Cardiac muscle cell (in vitro differentiated cells and primary cell): ENCODE measurements around the gene B4GALT1. TPM values are rescaled to one million over a fixed set of nuclear protein-coding genes. Genes with fewer than 3 reads are reported as not detected.
A peak's percentile ranks its signal among the peaks of the same experiment; 100 is the strongest.

ENCODE experiments used
- DNase-seq, 2 donors: peaks; one replicate each; pipeline versions ENCODE4 v3.0.0 to v3.0.0-alpha.2; 2010 to 2017; ENCODE audit warnings: low read depth in 1 of 2, low spot score in 1 of 2
- H3K27ac ChIP-seq: fragments of 200-600 bp; sonication (generic); 2 replicates; pipeline ENCODE4 v1.5.1; 2016
- H3K27me3 ChIP-seq: fragments of 200-600 bp; sonication (generic); 2 replicates; pipeline ENCODE4 v1.6.0; 2016; ENCODE audit warnings: control low read depth
- H3K36me3 ChIP-seq: fragments of 200-600 bp; sonication (generic); 2 replicates; pipeline ENCODE4 v1.5.1; 2016; ENCODE audit warnings: control low read depth
- H3K4me1 ChIP-seq: fragments of 200-600 bp; sonication (generic); 2 replicates; pipeline ENCODE4 v1.8.1; 2017; ENCODE audit warnings: low read depth, mild to moderate bottlenecking, mixed run types
- H3K4me3 ChIP-seq: fragments of 200-600 bp; sonication (generic); 2 replicates; pipeline ENCODE4 v1.5.1; 2016; ENCODE audit warnings: mild to moderate bottlenecking
- H3K9me3 ChIP-seq: fragments of 200-600 bp; sonication (generic); 2 replicates; pipeline ENCODE4 v1.5.1; 2017; ENCODE audit warnings: low read depth, mild to moderate bottlenecking, control low read depth
- polyA plus RNA-seq: library from polyadenylated mRNA; unstranded; fragments of >200 nt; fragmentation: Nextera tagmentation; extraction: Ambion mirVana; gene quantifications from 2 replicates; pipeline ENCODE4 v1.2.1, GENCODE V29; 2016
- total RNA-seq: library from RNA; depleted of rRNA; stranded (reverse); fragments of >200 nt; gene quantifications from 2 replicates; pipeline ENCODE4 v1.2.3, GENCODE V29; 2016
- TF ChIP-seq, protein P1 (sequence below): IDR thresholded peaks from 2 replicates; pipeline ENCODE4 v1.5.1; 2012; ENCODE audit warnings: low read depth, mild to moderate bottlenecking, low read length

B4GALT1 gene
- total and polyA plus RNA-seq, 2 experiments from 2014 or later, result 22.1 to 33.6 TPM

- peak overlapping the region; percentile 31 for H3K27ac ChIP-seq
- H3K4me3 ChIP-seq, result no peak overlapping the region
Measured at GRCh38 chr9:33172256-33173238, 5.4 kb upstream of the B4GALT1 start.

GRCh38 chr9:33170464-33171415 is 3.6 kb upstream of the B4GALT1 start:
- Histone ChIP-seq H3K27me3 (no peaks in the 10 kb centered on the region), H3K4me1 (peaks cover 19% of the 10 kb centered on the region), H3K27ac (no peak overlapping the region), H3K36me3 (no peaks in the 10 kb centered on the region), H3K9me3 (no peaks in the 10 kb centered on the region), H3K4me3 (no peak overlapping the region)
- DNase-seq, result peak in 1 of 2 donors; percentile 45
- TF ChIP-seq, protein P1, sequence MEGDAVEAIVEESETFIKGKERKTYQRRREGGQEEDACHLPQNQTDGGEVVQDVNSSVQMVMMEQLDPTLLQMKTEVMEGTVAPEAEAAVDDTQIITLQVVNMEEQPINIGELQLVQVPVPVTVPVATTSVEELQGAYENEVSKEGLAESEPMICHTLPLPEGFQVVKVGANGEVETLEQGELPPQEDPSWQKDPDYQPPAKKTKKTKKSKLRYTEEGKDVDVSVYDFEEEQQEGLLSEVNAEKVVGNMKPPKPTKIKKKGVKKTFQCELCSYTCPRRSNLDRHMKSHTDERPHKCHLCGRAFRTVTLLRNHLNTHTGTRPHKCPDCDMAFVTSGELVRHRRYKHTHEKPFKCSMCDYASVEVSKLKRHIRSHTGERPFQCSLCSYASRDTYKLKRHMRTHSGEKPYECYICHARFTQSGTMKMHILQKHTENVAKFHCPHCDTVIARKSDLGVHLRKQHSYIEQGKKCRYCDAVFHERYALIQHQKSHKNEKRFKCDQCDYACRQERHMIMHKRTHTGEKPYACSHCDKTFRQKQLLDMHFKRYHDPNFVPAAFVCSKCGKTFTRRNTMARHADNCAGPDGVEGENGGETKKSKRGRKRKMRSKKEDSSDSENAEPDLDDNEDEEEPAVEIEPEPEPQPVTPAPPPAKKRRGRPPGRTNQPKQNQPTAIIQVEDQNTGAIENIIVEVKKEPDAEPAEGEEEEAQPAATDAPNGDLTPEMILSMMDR, result no peak

More at GRCh38 chr9:33172256-33173238, 5.4 kb upstream of the B4GALT1 start:
- H3K36me3 ChIP-seq, result no peaks in the 10 kb centered on the region
- DNase-seq, result peak in 1 of 2 donors; percentile 93
- H3K9me3 ChIP-seq, result no peaks in the 10 kb centered on the region
- no peaks in the 10 kb centered on the region for H3K27me3 ChIP-seq
- TF ChIP-seq, protein P1, result no peak
- H3K4me1 ChIP-seq, result peaks cover 18% of the 10 kb centered on the region

GRCh38 chr9:33168941-33169544 is 1.9 kb upstream of the B4GALT1 start:
- H3K9me3 ChIP-seq, result no peaks in the 10 kb centered on the region
- H3K4me3 ChIP-seq, result no peak overlapping the region
- H3K36me3 ChIP-seq, result no peaks in the 10 kb centered on the region
- H3K4me1 ChIP-seq, result peaks cover 34% of the 10 kb centered on the region
- no peak overlapping the region for H3K27ac ChIP-seq
- TF ChIP-seq, protein P1, result no peak
- no peaks in the 10 kb centered on the region for H3K27me3 ChIP-seq
- no peak for DNase-seq

DNA sequence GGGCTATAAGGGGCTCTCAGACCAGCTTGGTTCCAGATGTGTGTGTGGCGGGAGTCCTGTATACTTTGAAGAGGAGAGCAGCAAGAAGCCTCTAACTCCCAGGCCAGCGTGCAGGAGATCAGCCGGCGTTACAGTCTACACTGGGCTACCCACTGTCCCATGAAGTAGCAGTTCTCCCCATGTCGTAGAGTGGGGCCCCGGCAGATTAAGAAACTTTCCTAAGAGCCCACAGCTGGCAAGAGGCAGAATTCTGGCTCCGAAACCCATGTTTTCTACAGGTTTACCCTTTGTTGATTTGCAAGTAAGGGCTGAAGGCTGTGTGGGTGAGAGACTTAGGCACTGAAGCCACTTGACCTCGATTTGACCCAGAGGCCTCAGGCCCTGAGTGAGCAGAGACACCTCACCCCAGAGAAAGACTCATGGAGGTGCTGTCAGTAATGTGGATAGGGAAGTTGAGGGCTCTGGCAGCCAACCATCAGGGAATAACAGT is 881 bp upstream of the B4GALT1 start:
- H3K36me3 ChIP-seq, result no peaks in the 10 kb centered on the region
- H3K9me3 ChIP-seq, result no peaks in the 10 kb centered on the region
- H3K4me3 ChIP-seq, result peak overlapping the region; percentile 64
- TF ChIP-seq, protein P1, result no peak
- H3K27ac ChIP-seq, result peak overlapping the region; percentile 78
- H3K27me3 ChIP-seq, result no peaks in the 10 kb centered on the region
- H3K4me1 ChIP-seq, result peaks cover 43% of the 10 kb centered on the region
- peak in 1 of 2 donors; percentile 38 for DNase-seq
